Adrenal gland (tissue), 12 donors: Measurements from ENCODE around the gene ANKS1A. TPM values are rescaled to one million over a fixed set of nuclear protein-coding genes. Genes with fewer than 3 reads are reported as not detected.

ENCODE experiments used
- DNase-seq, 7 donors: peaks; one replicate each; pipeline ENCODE4 v3.0.0-alpha.2; 2019 to 2020
- H3K27ac ChIP-seq, 5 donors: fragments of 200-600 bp; sonication (generic) in 4 of 5; 1 replicate in 3 of 5; 2 replicates in 2 of 5; pipeline versions ENCODE4 v1.5.1 to v1.8.0; 2016 to 2020; ENCODE audit warnings: mild to moderate bottlenecking in 1 of 5
- H3K27me3 ChIP-seq: fragments of 200-600 bp; 2 replicates; pipeline ENCODE4 v1.8.0; 2021
- H3K36me3 ChIP-seq, 2 donors: fragments of 200-600 bp; replicated peaks in 1 of 2; 1 replicate in 1 of 2; 2 replicates in 1 of 2; pipeline versions ENCODE4 v1.5.1 to v1.8.0; 2018 to 2022
- H3K4me1 ChIP-seq, 2 donors: fragments of 200-600 bp; replicated peaks in 1 of 2; 1 replicate in 1 of 2; 2 replicates in 1 of 2; pipeline versions ENCODE4 v1.5.1 to v1.8.0; 2018 to 2021
- H3K4me3 ChIP-seq, 4 donors: fragments of 200-600 bp; sonication (generic) in 3 of 4; one replicate each; pipeline ENCODE4 v1.5.1; 2016 to 2018
- H3K9me3 ChIP-seq, 3 donors: fragments of 200-600 bp; sonication (generic) in 1 of 3; replicated peaks in 1 of 3; 1 replicate in 2 of 3; 2 replicates in 1 of 3; pipeline versions ENCODE4 v1.5.1 to v1.8.0; 2016 to 2021
- CTCF ChIP-seq, 6 experiments: fragments of 450-650 bp in 4 of 6; fragments of 200-600 bp in 2 of 6; sonication (generic) in 1 of 6; IDR thresholded peaks; 1 replicate in 5 of 6; 2 replicates in 1 of 6; pipeline versions ENCODE4 v1.5.1 to v1.8.0; 2016 to 2021; ENCODE audit warnings: antibody characterized with exemption in 6 of 6, mild to moderate bottlenecking in 2 of 6, moderate library complexity in 1 of 6
- POLR2A ChIP-seq, 2 donors: fragments of 450-650 bp; IDR thresholded peaks; one replicate each; pipeline ENCODE4 v1.6.1; 2017; ENCODE audit warnings: antibody characterized with exemption in 2 of 2, mild to moderate bottlenecking in 2 of 2, moderate library complexity in 1 of 2
- WGBS, 4 donors: extraction: QIAGEN DNeasy Blood & Tissue Kit in 2 of 4; methylation state at CpG; one replicate each; pipeline versions ENCODE4 v1.1.5 to v1.1.7; 2013 to 2017; 5-methylcytosine and 5-hydroxymethylcytosine counted together
- intact Hi-C, 2 donors: fragments of 100-400 bp; cut with DNase I; formaldehyde crosslinking; loops; one replicate each; pipeline versions ENCODE4 v1.14.1 to v1.15.0; 2022 to 2023
- polyA plus RNA-seq, 3 donors: library from polyadenylated mRNA; stranded (reverse); fragments of 200-250 nt in 2 of 3; fragments of 350-450 nt in 1 of 3; fragmentation: Illumina TruSeq in 1 of 3; extraction: RNeasy Lipid Tissue Mini Kit (QIAGEN cat#74804) in 1 of 3; gene quantifications; one replicate each; pipeline ENCODE4 v1.2.3, GENCODE V29; 2013 to 2014
- total RNA-seq, 9 donors: library from RNA; depleted of rRNA in 4 of 9; stranded (reverse); fragments of >200 nt in 4 of 9; fragments of 120-200 nt in 1 of 9; fragmentation: NEBNext Ultra II Directional in 1 of 9; extraction: Animal tissue kit (Norgen Biotek cat#: 25700) in 1 of 9; gene quantifications; one replicate each; pipeline versions ENCODE4 v1.1.0 to v1.2.4, GENCODE V29; 2013 to 2023
- donor health status: healthy with polysubstance abuse.
- donor health status: Bipolar disorder and iron deficiency.
- donor health status: DM: yes; HTN: yes; CAD: no.
- donor health status: DM: no; HTN: no; CAD: no.
- donor health status: DM: no; HTN: no; CAD: no.
- donor health status: DM: yes; HTN: yes; CAD: no.

Gene ANKS1A
- total and polyA plus RNA-seq, 12 donors = 11.7 to 68.0 (median 42.4) TPM

GRCh38 chr6:34982424-34982852, 93.4 kb downstream of the ANKS1A start:
- Histone ChIP-seq H3K4me3 (no peak overlapping the region), H3K36me3 (peaks cover 0 to 53% of the 10 kb centered on the region in 2 donors), H3K9me3 (no peaks in the 10 kb centered on the region), H3K27ac (peak overlapping the region in 1 of 5 donors; percentile 4), H3K27me3 (no peaks in the 10 kb centered on the region), H3K4me1 (peaks cover 13 to 14% of the 10 kb centered on the region in 2 donors)
- peak in 6 of 7 donors; percentile 52 to 72 (median 56) for DNase-seq
- TF ChIP-seq POLR2A (IDR thresholded peaks at IDR 0.05) = no peak
- TF ChIP-seq CTCF (IDR thresholded peaks at IDR 0.05) = peak in 5 of 6 experiments; percentile 28 to 58 (median 44)
- intact Hi-C loops = loop anchor here in 1 of 2 donors (5.0 to 10.0 kb wide), 2 partner anchors 160 to 188 kb away; partner anchors contain the start of genes BLTP3A and TCP11
- WGBS, 4 donors = 80 to 81% (median 81%) methylated on average over 11 of the region's 11 CpGs

GRCh38 chr6:34984416-34984815, 95.4 kb downstream of the ANKS1A start:
- H3K27ac ChIP-seq = no peak overlapping the region
- no peak overlapping the region for H3K4me3 ChIP-seq
- TF ChIP-seq CTCF (IDR thresholded peaks at IDR 0.05) = no peak
- TF ChIP-seq POLR2A (IDR thresholded peaks at IDR 0.05) = no peak
- WGBS, 4 donors = 87 to 97% (median 89%) methylated on average over 2 of the region's 2 CpGs
- H3K9me3 ChIP-seq = no peaks in the 10 kb centered on the region
- intact Hi-C loops = loop anchor here in 1 of 2 donors (5.0 to 10.0 kb wide), 2 partner anchors 158 to 190 kb away; partner anchors contain the start of genes BLTP3A and TCP11
- no peak for DNase-seq
- peaks cover 7 to 8% of the 10 kb centered on the region in 2 donors for H3K4me1 ChIP-seq
- peaks cover 0 to 65% of the 10 kb centered on the region in 2 donors for H3K36me3 ChIP-seq
- H3K27me3 ChIP-seq = no peaks in the 10 kb centered on the region

GRCh38 chr6:34985236-34985635, 96.2 kb downstream of the ANKS1A start:
- H3K4me3 ChIP-seq = no peak overlapping the region
- peaks cover 0 to 72% of the 10 kb centered on the region in 2 donors for H3K36me3 ChIP-seq
- H3K4me1 ChIP-seq = peaks cover 4 to 6% of the 10 kb centered on the region in 2 donors
- H3K27me3 ChIP-seq = no peaks in the 10 kb centered on the region
- no peaks in the 10 kb centered on the region for H3K9me3 ChIP-seq
- DNase-seq = no peak
- intact Hi-C loops = loop anchor here in 1 of 2 donors (10.0 kb wide), 1 partner anchor 190 kb away; the partner anchor contains the start of gene BLTP3A
- no peak overlapping the region for H3K27ac ChIP-seq
- 77 to 96% (median 87%) methylated on average over 2 to 4 of the region's 4 CpGs for WGBS, 4 donors
- no peak for TF ChIP-seq CTCF (IDR thresholded peaks at IDR 0.05)
- TF ChIP-seq POLR2A (IDR thresholded peaks at IDR 0.05) = no peak

- Histone ChIP-seq H3K4me1 (peaks cover 5 to 10% of the 10 kb centered on the region in 2 donors), H3K27ac (peak overlapping the region in 1 of 5 donors; percentile 32), H3K4me3 (no peak overlapping the region), H3K36me3 (peaks cover 0 to 80% of the 10 kb centered on the region in 2 donors), H3K9me3 (no peaks in the 10 kb centered on the region), H3K27me3 (no peaks in the 10 kb centered on the region)
- 9 to 16% (median 13%) methylated on average over 3 of the region's 3 CpGs for WGBS, 4 donors
- intact Hi-C loops = loop anchor here (2.0 to 10.0 kb wide), 2 partner anchors 154 to 192 kb away; partner anchors contain the start of genes BLTP3A (in 1 of the 2) and TCP11 (in 1 of the 2)
- TF ChIP-seq POLR2A (IDR thresholded peaks at IDR 0.05) = no peak
- TF ChIP-seq CTCF (IDR thresholded peaks at IDR 0.05) = peak; percentile 80 to 92 (median 89)
- peak; percentile 64 to 87 (median 79) for DNase-seq
Observed at GRCh38 chr6:34986845-34987246, 97.8 kb downstream of the ANKS1A start.
